Ramos (cell line): ENCODE data around the gene SLIT3.

Source experiments
- in situ Hi-C: fragments of 300-500 bp; cut with MboI; formaldehyde crosslinking; loops from one replicate; pipeline ENCODE4 v1.14.3; 2022; ENCODE audit warnings: low sequenced_read_pairs; ENCODE audit not compliant: unreplicated experiment

SLIT3 gene

GRCh38 chr5:168931638-168932345 is 369.1 kb downstream of the SLIT3 start:
- in situ Hi-C loops = no loop called here

GRCh38 chr5:168929656-168930055 is 371.3 kb downstream of the SLIT3 start:
- in situ Hi-C loops = no loop called here

GRCh38 chr5:168925160-168925559 is 375.8 kb downstream of the SLIT3 start:
- in situ Hi-C loops = no loop called here

- in situ Hi-C loops = no loop called here
Observed at GRCh38 chr5:168921147-168921866, 379.6 kb downstream of the SLIT3 start.

GRCh38 chr5:168920019-168920810 is 380.7 kb downstream of the SLIT3 start:
- in situ Hi-C loops = no loop called here

GRCh38 chr5:168917947-168918600 is 382.9 kb downstream of the SLIT3 start:
- in situ Hi-C loops = no loop called here

GRCh38 chr5:168916852-168917251 is 384.1 kb downstream of the SLIT3 start:
- in situ Hi-C loops = no loop called here

- in situ Hi-C loops = no loop called here
Observed at GRCh38 chr5:168916266-168916665, 384.7 kb downstream of the SLIT3 start.

GRCh38 chr5:168914491-168914890 is 386.4 kb downstream of the SLIT3 start:
- in situ Hi-C loops = no loop called here

GRCh38 chr5:168910874-168911273 is 390.1 kb downstream of the SLIT3 start:
- in situ Hi-C loops = no loop called here

- in situ Hi-C loops = no loop called here
Observed at GRCh38 chr5:168908207-168908606, 392.7 kb downstream of the SLIT3 start.

GRCh38 chr5:168903061-168903460 is 397.9 kb downstream of the SLIT3 start:
- in situ Hi-C loops = no loop called here

- in situ Hi-C loops = no loop called here
Observed at GRCh38 chr5:168899673-168900072, 401.3 kb downstream of the SLIT3 start.

GRCh38 chr5:168899264-168899663 is 401.7 kb downstream of the SLIT3 start:
- in situ Hi-C loops = no loop called here

GRCh38 chr5:168898247-168898911 is 402.6 kb downstream of the SLIT3 start:
- in situ Hi-C loops = no loop called here

- in situ Hi-C loops = no loop called here
Observed at GRCh38 chr5:168897387-168898122, 403.4 kb downstream of the SLIT3 start.

- in situ Hi-C loops = no loop called here
Observed at GRCh38 chr5:168895295-168896071, 405.5 kb downstream of the SLIT3 start.

- in situ Hi-C loops = no loop called here
Observed at GRCh38 chr5:168893283-168893682, 407.7 kb downstream of the SLIT3 start.
